ENCODE results near the gene UBL7. TPM values are rescaled to one million over a fixed set of nuclear protein-coding genes. Genes with fewer than 3 reads are reported as not detected.

Gene UBL7
- total RNA-seq, 1 donor from 2014 or later, result 22.1 TPM

DNA sequence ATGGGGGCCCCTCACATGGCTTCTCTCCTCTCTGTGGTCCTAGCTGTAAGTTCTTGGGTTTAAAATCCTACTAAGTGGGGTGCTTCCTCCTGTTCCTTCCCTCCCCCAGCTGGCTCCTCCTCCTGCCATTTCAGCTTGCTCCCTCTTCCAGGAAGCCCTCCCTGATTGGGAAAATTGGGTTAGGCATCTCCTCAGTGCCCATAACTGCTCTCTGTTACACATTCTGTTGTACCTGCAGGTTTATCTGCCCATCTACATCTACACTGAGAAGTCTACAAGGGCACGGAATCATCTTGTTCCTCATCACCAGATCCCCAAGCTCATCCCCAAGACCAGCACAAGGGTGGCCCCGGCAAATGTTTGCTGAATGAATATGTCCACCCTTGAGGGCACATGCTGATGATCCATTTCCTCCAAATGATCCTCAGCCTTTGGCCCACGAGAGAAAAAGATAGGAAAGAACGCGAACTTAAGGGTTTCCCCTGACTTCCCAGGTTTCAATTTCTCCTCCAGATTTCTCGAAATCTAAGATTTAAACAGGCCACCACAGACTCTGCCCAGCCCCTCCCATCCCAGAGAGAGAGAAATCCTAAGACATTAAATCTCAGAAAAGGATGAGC, 31.1 kb downstream of the UBL7 start:
- TF ChIP-seq, protein P1, sequence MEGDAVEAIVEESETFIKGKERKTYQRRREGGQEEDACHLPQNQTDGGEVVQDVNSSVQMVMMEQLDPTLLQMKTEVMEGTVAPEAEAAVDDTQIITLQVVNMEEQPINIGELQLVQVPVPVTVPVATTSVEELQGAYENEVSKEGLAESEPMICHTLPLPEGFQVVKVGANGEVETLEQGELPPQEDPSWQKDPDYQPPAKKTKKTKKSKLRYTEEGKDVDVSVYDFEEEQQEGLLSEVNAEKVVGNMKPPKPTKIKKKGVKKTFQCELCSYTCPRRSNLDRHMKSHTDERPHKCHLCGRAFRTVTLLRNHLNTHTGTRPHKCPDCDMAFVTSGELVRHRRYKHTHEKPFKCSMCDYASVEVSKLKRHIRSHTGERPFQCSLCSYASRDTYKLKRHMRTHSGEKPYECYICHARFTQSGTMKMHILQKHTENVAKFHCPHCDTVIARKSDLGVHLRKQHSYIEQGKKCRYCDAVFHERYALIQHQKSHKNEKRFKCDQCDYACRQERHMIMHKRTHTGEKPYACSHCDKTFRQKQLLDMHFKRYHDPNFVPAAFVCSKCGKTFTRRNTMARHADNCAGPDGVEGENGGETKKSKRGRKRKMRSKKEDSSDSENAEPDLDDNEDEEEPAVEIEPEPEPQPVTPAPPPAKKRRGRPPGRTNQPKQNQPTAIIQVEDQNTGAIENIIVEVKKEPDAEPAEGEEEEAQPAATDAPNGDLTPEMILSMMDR (IDR thresholded peaks at IDR 0.05; ENCODE audit: insufficient read depth, low read length, severe bottlenecking), result no peak
- Histone ChIP-seq H3K36me3 (ENCODE audit: control insufficient read depth, insufficient read depth, low read length) (peaks cover 4% of the 10 kb centered on the region), H3K4me3 (ENCODE audit: low read depth, low read length) (no peak overlapping the region), H3K27me3 (ENCODE audit: control insufficient read depth, insufficient read depth, low read length) (no peaks in the 10 kb centered on the region)
- no peak for FAIRE-seq
- no peak for DNase-seq (ENCODE audit: low read depth)

- DNase-seq (ENCODE audit: low read depth), result no peak
- FAIRE-seq, result no peak
- Histone ChIP-seq H3K36me3 (ENCODE audit: control insufficient read depth, insufficient read depth, low read length) (peaks cover 4% of the 10 kb centered on the region), H3K27me3 (ENCODE audit: control insufficient read depth, insufficient read depth, low read length) (no peaks in the 10 kb centered on the region), H3K4me3 (ENCODE audit: low read depth, low read length) (no peak overlapping the region)
- TF ChIP-seq, protein P1 (IDR thresholded peaks at IDR 0.05; ENCODE audit: insufficient read depth, low read length, severe bottlenecking), result no peak
Observed at GRCh38 chr15:74428970-74429780, 31.8 kb downstream of the UBL7 start.

DNA sequence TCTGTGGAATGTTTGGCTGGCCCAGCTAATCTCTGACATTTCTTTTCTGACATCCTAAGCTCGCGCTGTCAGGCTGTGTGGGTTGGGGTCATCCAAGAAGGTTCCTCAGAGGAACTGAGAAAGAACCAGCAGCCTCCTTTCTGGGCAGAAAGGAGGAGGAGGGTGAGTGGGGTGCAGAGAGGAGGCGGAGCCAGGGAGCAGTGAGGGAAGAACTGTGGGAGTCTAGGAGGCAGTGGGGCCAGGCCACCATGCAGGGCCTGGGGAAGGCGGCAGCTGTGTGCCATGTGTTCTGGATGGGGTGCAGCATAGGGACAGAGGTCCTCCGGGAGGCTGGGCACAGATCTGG, 32.5 kb downstream of the UBL7 start:
- FAIRE-seq, result no peak
- no peak for DNase-seq (ENCODE audit: low read depth)
- Histone ChIP-seq H3K4me3 (ENCODE audit: low read depth, low read length) (no peak overlapping the region), H3K27me3 (ENCODE audit: control insufficient read depth, insufficient read depth, low read length) (no peaks in the 10 kb centered on the region), H3K36me3 (ENCODE audit: control insufficient read depth, insufficient read depth, low read length) (peaks cover 4% of the 10 kb centered on the region)
- TF ChIP-seq, protein P1 (IDR thresholded peaks at IDR 0.05; ENCODE audit: insufficient read depth, low read length, severe bottlenecking), result no peak

- DNase-seq (ENCODE audit: low read depth) (no peak), FAIRE-seq (no peak)
- Histone ChIP-seq H3K36me3 (ENCODE audit: control insufficient read depth, insufficient read depth, low read length) (peaks cover 4% of the 10 kb centered on the region), H3K27me3 (ENCODE audit: control insufficient read depth, insufficient read depth, low read length) (no peaks in the 10 kb centered on the region), H3K4me3 (ENCODE audit: low read depth, low read length) (no peak overlapping the region)
- TF ChIP-seq, protein P1 (IDR thresholded peaks at IDR 0.05; ENCODE audit: insufficient read depth, low read length, severe bottlenecking), result no peak
Observed at GRCh38 chr15:74427607-74428441, 33.1 kb downstream of the UBL7 start.

DNA sequence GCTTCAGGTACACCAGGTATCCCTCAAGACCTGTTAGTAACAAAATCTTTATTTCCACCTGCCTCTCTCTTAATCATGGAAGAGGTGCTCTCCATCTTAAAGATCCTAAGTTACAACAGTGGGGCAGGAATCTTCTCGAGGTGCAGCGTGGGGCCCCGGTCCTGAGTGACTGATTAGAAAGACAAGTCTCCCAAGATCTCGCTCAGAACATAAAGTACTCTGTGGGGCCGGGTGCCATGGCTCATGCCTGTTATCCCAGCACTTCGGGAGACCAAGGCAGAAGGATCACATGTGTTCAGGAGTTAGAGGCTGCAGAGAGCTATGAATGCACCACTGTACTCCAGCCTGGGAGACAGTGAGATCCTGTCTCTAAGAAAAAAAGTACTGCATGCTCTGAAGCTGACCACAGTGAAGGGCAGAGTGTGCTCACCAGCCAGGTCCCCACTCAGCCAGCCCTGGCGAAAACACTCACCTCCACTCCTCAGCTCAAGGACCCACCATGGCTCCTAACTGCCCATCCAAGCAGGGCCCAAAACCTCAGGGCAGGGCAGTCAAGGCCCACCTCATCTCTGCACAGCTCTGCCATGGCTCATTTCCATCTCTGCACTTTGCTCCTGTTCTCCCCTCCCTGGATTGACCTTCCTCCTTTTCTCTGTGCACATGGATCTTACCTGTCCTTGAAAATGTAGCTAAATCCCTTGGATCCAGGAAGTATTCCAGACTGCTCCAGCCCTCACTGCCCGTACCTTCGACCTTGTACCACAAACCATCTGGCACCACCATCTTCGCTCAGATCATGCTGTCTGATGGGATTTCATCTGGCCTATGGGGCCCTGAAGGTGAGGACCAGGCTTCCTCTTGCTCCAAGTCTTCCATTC, 34.3 kb downstream of the UBL7 start:
- H3K27me3 ChIP-seq (ENCODE audit: control insufficient read depth, insufficient read depth, low read length), result no peaks in the 10 kb centered on the region
- peaks cover 4% of the 10 kb centered on the region for H3K36me3 ChIP-seq (ENCODE audit: control insufficient read depth, insufficient read depth, low read length)
- TF ChIP-seq, protein P1 (IDR thresholded peaks at IDR 0.05; ENCODE audit: insufficient read depth, low read length, severe bottlenecking), result no peak
- DNase-seq (ENCODE audit: low read depth) (no peak), FAIRE-seq (no peak)
- H3K4me3 ChIP-seq (ENCODE audit: low read depth, low read length), result no peak overlapping the region
